ENCODE results near the gene FLNA.

FLNA gene

GRCh38 chrX:154380153-154380552 is 5.7 kb upstream of the FLNA start:
- TF ChIP-seq, protein P1, sequence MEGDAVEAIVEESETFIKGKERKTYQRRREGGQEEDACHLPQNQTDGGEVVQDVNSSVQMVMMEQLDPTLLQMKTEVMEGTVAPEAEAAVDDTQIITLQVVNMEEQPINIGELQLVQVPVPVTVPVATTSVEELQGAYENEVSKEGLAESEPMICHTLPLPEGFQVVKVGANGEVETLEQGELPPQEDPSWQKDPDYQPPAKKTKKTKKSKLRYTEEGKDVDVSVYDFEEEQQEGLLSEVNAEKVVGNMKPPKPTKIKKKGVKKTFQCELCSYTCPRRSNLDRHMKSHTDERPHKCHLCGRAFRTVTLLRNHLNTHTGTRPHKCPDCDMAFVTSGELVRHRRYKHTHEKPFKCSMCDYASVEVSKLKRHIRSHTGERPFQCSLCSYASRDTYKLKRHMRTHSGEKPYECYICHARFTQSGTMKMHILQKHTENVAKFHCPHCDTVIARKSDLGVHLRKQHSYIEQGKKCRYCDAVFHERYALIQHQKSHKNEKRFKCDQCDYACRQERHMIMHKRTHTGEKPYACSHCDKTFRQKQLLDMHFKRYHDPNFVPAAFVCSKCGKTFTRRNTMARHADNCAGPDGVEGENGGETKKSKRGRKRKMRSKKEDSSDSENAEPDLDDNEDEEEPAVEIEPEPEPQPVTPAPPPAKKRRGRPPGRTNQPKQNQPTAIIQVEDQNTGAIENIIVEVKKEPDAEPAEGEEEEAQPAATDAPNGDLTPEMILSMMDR (IDR thresholded peaks at IDR 0.05), result no peak
- H3K36me3 ChIP-seq, result no peaks in the 10 kb centered on the region

DNA sequence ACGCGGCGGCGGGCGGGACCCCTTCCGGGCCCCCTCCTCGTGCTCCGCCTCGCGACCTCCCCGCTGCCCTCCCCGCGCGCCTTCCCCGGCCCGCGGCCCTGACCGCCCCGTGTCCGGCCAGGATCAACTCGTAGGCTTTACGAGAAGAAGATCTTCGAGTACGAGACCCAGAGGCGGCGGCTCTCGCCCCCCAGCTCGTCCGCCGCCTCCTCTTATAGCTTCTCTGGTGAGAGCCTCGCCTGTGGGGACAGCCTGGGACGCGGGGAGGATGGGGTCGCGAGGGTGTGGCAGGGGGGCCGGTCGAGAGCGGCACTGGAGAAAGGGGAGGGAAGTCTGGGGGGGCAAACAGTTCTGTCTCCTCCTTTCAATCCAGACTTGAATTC is 5.1 kb upstream of the FLNA start:
- no peaks in the 10 kb centered on the region for H3K27me3 ChIP-seq
- H3K27ac ChIP-seq, result peak overlapping the region; percentile 97
- no peaks in the 10 kb centered on the region for H3K9me3 ChIP-seq
- peak overlapping the region; percentile 64 for H3K4me3 ChIP-seq (ENCODE audit: low read depth in 1 of 2, low read length in 1 of 2)
- peaks cover 25 to 28% of the 10 kb centered on the region in 2 experiments for H3K4me1 ChIP-seq (ENCODE audit: control insufficient read depth in 1 of 2, insufficient read depth in 1 of 2, low read depth in 1 of 2, low read length in 1 of 2)
- TF ChIP-seq, protein P1 (IDR thresholded peaks at IDR 0.05), result no peak
- no peaks in the 10 kb centered on the region for H3K36me3 ChIP-seq

More at GRCh38 chrX:154380153-154380552, 5.7 kb upstream of the FLNA start:
- Histone ChIP-seq H3K27ac (peak overlapping the region; percentile 97), H3K4me1 (ENCODE audit: control insufficient read depth in 1 of 2, insufficient read depth in 1 of 2, low read depth in 1 of 2, low read length in 1 of 2) (peaks cover 23 to 25% of the 10 kb centered on the region in 2 experiments), H3K27me3 (no peaks in the 10 kb centered on the region), H3K4me3 (ENCODE audit: low read depth in 1 of 2, low read length in 1 of 2) (peak overlapping the region; percentile 64), H3K9me3 (no peaks in the 10 kb centered on the region)

DNA sequence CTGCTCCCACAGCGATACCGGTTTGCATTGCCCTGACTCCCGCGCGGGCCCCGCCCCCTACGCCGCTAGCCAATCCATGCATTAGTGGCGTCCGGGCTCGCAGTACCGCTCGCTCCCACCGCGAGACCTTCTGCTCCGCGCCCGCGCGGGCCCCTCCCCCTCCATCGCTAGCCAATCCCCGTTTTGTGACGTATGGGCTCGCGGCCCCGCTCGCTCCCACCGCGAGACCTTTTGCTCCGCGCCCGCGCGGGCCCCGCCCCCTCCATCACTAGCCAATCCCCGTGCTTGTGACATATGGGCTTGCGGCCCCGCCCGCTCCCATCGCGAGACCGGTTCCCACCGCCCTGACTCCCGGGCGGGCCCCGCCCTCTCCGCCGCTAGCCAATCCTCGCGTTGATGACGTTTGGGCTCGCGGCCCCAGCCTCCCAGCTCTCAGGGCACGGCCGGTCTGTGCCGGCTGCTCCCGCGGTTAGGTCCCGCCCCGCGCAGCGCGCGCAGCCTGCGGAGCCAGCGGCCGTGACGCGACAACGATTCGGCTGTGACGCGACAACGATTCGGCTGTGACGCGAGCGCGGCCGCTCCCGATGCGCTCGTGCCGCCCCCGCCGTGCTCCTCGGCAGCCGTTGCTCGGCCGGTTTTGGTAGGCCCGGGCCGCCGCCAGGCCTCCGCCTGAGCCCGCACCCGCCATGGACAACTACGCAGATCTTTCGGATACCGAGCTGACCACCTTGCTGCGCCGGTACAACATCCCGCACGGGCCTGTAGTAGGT is 4.5 kb upstream of the FLNA start, which contains the start of gene EMD:
EMD (plus strand) TSS at position 497 of the 770 bp plus-strand sequence; CDS start at position 687, 190 bp downstream.
- peak within 1 kb of the TSS; percentile 64 to 69 for H3K4me3 ChIP-seq (ENCODE audit: low read depth in 1 of 2, low read length in 1 of 2)
- H3K4me1 ChIP-seq (ENCODE audit: control insufficient read depth in 1 of 2, insufficient read depth in 1 of 2, low read depth in 1 of 2, low read length in 1 of 2), result peaks cover 25 to 27% of the 10 kb centered on the region in 2 experiments

GRCh38 chrX:154378059-154378798 is 3.8 kb upstream of the FLNA start:
- peaks cover 33 to 35% of the 10 kb centered on the region in 2 experiments for H3K4me1 ChIP-seq (ENCODE audit: control insufficient read depth in 1 of 2, insufficient read depth in 1 of 2, low read depth in 1 of 2, low read length in 1 of 2)
- TF ChIP-seq, protein P1 (IDR thresholded peaks at IDR 0.05), result no peak
- peak overlapping the region; percentile 97 for H3K27ac ChIP-seq
- peak overlapping the region; percentile 61 to 69 for H3K4me3 ChIP-seq (ENCODE audit: low read depth in 1 of 2, low read length in 1 of 2)
- no peaks in the 10 kb centered on the region for H3K9me3 ChIP-seq
- H3K36me3 ChIP-seq, result no peaks in the 10 kb centered on the region
- no peaks in the 10 kb centered on the region for H3K27me3 ChIP-seq

More for the DNA sequence above, 4.5 kb upstream of the FLNA start, which contains the start of gene EMD:
- peak within 1 kb of the TSS; percentile 97 for H3K27ac ChIP-seq
- TF ChIP-seq, protein P1 (IDR thresholded peaks at IDR 0.05), result peak; percentile 87
- H3K36me3 ChIP-seq, result no peaks in the 10 kb centered on the region
- H3K9me3 ChIP-seq, result no peaks in the 10 kb centered on the region
- no peaks in the 10 kb centered on the region for H3K27me3 ChIP-seq

- H3K9me3 ChIP-seq, result no peaks in the 10 kb centered on the region
- TF ChIP-seq, protein P1 (IDR thresholded peaks at IDR 0.05), result no peak
- H3K27me3 ChIP-seq, result no peaks in the 10 kb centered on the region
- H3K4me3 ChIP-seq (ENCODE audit: low read depth in 1 of 2, low read length in 1 of 2), result no peak overlapping the region
- no peaks in the 10 kb centered on the region for H3K36me3 ChIP-seq
- no peak overlapping the region for H3K27ac ChIP-seq
- H3K4me1 ChIP-seq (ENCODE audit: control insufficient read depth in 1 of 2, insufficient read depth in 1 of 2, low read depth in 1 of 2, low read length in 1 of 2), result peaks cover 47 to 49% of the 10 kb centered on the region in 2 experiments
Observed at GRCh38 chrX:154376774-154377173, 2.3 kb upstream of the FLNA start.

All from neutrophil (primary cell).